Muscle of arm (tissue), 12 donors: ENCODE results near the gene DNAI7. TPM values are rescaled to one million over a fixed set of nuclear protein-coding genes. Genes with fewer than 3 reads are reported as not detected.

ENCODE experiments used
- polyA plus RNA-seq, 12 donors: library from polyadenylated mRNA; unstranded; fragments of 120-200 nt; gene quantifications; one replicate each; pipeline ENCODE4 v1.2.1, GENCODE V29; 2013; ENCODE audit not compliant: insufficient read length in 12 of 12

DNAI7 gene
- polyA plus RNA-seq, 12 donors: 0.43 to 1.2 (median 0.64) TPM; not detected in 2

Other genes starting within 250 kb of the DNAI7 start
- gene BCAT1, start 246.1 kb downstream of the DNAI7 start, polyA plus RNA-seq: 100 to 1,000 TPM in 1 of 12 donors, 10 to 100 TPM in 11; 32.8 to 156 (median 51.2) TPM
- gene ETFRF1, start 77 bp upstream of the DNAI7 start, polyA plus RNA-seq: 10 to 100 TPM in 11 of 12 donors, not detected in 1; 25.6 to 41.3 (median 33.6) TPM
- 10 to 100 TPM in 11 of 12 donors, not detected in 1; 15.4 to 26.4 (median 23.5) TPM for gene KRAS, start 55.8 kb upstream of the DNAI7 start, polyA plus RNA-seq